CD4-positive, alpha-beta T cell treated with Interleukin-21 for 1 hour (primary cell): ENCODE data around the gene SCNN1G.

Experiments
- DNase-seq: peaks from one replicate; pipeline ENCODE4 v3.0.0-alpha.2; 2020

SCNN1G gene

DNA sequence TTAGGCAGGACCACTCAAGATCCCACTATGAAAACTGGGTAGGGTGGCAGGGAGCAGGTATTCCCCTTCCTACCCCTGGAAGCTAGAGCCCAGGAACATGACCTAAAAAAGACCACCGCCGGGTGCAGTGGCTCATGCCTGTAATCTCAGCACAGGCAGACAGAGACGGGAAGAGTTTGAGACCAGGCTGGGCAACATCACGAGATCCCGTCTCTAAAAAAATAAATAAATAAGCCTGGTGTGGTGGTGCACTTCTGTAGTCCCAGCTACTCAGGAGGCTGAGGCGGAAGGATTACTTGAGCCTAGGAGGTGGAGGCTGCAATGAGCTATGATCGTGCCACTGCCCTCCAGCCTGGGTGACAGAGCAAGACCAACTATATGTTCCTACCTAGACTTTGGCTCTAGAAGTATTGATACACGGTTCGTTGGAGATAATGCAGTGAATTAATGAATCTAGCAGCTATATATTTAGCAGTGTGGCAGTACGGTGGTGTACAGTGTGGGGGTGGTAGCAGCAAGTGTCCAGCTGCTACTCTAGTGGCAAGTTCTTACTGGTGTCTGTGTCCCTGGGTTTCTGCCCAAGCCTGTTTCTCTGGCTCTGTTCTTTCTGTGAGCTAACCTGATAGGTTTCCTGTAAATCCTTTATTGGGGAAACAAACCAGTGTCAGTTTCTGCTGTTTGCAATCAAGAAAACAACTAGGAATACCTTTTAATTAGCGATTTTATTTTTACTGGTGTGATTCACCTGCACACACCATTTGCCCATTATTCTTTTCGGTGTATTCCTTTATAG is 30.0 kb upstream of the SCNN1G start:
- no peak for DNase-seq

DNA sequence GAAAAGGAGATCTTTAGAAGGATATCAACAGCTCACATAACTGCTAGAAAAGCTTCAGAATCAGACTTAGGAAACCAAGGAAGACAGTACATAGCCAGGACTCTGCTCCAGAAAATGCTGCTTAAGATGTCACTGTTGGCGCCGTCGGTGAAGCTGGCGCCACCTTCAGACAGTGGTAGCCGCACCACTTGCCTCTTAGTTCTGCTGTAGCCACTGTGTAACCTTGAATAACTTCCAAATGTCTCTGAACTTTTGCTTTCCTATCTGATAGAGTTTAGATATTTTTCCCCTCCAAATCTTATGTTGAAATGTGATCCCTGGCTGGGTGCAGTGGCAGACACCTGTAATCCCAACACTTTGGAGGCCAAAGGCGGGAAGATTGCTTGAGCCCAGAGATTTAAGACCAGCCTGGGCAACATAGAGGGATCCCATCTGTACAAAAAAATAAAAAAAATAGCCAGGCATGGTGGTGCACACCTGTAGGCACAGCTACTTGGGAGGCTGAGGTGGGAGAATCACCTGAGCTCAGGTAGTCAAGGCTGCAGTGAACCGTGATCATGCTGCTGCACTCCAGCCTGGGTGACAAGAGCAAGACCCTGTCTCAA is 27.0 kb upstream of the SCNN1G start:
- no peak for DNase-seq

DNA sequence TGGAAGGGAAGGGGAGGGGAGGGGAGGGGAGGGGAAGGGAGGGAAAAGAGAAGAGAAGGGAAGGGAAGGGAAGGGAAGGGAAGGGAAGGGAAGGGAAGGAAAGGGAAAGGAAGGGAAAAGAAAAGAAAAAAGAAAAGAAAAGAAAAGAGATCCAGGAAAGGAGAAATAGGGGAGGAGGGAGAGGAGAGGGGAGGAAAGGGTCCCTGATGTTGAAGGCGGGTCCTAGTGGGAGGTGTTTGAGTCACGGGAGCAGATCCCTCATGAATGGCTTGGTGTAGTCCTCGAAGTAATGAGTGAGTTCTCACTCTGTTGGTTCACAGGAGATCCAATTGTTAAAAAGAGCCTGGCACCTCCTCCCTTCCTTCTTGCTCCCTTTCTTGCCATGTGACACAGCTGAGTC is 26.4 kb upstream of the SCNN1G start:
- DNase-seq: no peak

DNA sequence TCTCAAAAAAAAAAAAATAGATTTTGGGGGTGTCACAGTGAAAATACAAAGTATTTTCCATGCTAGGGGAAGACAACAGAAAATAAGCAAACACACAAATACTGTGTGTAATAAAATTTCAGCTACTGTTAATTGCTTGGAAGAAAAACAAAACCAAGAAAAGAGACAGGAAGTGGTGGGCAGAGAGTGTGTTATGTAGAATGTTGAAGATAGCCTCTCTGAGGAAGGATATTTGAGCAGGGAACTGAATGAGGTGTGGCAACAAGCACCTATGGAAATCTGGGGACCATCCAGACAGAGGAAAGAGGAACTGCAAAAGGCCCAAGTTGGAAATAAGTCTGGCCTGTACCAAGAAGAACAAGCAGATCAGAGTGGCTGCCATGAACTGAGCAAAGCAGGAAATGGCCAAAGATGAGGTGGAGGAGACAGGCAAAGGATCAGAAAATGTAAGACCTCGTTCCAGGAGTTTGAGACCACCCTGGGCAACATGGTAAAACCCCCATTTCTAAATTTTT is 25.5 kb upstream of the SCNN1G start:
- no peak for DNase-seq

DNA sequence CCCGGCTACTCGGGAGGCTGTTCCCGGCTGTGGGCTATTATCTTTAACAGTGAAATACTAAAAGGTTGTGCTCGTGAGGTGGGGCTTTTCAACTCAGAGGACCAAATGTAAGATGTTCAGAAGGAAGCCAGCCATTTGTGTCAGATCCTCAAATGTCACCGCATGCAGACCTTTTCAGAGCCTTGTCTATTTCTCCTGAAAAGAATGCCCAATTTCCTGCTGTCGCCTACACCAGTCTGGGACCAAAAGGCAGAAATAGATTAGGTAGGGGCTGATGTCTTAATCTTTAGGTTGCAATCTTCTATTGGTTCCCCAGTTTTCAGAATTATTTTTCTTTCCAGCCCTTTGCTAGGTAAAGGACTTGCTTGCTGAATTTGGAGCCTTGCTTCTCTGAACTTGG is 24.4 kb upstream of the SCNN1G start:
- DNase-seq: no peak

DNA sequence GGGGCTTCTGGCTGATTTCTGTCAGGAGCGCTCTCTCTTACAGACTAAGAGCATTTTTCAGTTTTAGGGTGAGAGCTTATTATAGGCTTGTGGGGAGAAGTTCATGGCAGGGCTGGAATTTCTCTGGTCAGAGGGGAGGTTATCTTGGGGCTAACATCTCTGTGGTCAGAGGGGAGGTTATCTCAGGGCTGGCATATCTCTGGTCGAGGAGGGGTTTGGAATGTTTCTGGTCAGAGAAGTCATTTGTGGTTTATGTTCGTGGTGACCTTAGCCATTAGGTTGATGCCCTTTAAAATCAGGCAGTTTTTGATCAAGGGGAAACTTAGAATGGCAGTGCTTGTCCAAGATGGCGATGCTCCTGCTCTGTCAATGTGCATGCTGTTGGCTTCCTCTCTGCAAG is 22.5 kb upstream of the SCNN1G start:
- no peak for DNase-seq

DNA sequence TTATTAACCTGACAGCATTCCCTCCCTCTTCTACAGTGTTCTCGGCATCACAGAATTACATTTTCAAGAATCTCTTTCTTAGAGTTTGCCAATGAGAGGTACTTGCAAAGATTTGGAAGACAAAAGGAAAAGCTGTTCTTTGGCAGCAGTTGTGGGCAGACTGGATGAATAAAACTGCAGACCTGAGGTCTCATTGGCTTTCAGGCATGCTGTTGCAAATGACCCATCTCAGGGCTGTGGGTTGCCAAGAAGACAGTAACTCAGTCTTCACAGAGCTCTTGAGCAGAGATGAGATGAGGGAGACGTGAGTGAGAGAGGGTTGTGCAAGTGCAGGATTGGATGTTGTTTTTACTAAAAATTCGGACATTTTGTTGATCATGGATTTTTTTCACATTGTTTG is 22.0 kb upstream of the SCNN1G start:
- no peak for DNase-seq

GRCh38 chr16:23163921-23164320 is 18.6 kb upstream of the SCNN1G start:
- no peak for DNase-seq

DNA sequence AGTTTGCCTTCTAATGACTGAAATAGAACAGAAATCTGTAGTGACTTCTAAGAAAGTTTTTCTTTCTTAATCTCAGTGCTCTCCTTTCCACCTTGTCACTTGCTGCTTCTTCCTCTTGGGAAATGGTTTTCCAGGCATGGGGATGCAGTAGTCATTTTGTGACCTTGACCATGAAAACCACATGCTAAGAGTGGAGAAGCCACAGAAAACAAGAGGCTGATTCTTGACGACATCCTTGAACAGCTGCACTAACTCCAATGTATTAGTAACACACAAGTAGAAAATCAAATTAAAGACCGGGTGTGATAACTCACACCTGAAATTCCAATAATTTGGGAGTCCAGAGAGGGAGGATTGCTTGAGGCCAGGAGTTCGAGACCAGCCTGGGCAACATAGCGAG is 17.8 kb upstream of the SCNN1G start:
- DNase-seq: no peak

GRCh38 chr16:23172583-23172982 is 10.0 kb upstream of the SCNN1G start:
- no peak for DNase-seq

- DNase-seq: no peak
Measured at GRCh38 chr16:23172994-23173393, 9.6 kb upstream of the SCNN1G start.

DNA sequence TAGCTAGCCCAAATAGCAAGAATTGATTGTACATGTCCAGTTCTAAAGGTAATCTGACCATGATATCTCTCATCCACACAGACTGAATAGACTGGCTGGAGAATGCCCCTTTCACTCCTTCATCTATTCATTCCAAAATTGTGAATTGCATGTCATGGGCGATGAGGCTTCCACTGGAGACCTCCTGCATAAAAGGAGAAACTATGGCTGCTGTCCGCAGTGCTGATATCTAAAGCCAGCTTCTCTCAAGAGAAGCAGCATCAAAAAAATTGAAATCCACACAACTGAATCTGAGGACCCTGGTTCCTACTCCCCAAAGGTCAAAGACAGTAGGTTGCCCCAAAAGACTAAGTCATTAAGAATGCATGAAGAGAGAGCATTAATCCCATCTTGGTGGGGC is 7.9 kb upstream of the SCNN1G start:
- DNase-seq: no peak

GRCh38 chr16:23175651-23176050 is 6.9 kb upstream of the SCNN1G start:
- DNase-seq: no peak

DNA sequence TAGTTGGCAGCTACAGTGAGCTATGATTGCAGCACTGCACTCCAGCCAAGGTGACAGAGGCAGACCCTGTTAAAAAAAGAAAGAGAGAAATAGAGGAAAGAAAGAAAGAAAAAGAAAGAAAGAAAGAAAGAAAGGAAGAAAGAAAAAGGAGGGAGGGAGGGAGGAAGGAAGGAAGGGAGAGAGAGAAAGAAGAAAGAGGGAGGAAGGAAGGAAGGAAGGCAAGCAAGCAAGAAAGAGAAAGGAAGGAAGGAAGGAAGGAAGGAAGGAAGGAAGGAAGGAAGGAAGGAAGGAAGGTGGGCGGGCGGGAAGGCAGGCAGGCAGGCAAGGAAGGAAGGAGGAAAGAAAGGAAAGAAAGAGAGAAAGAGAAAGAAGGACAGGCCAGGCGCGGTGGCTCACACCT is 1.0 kb upstream of the SCNN1G start:
- no peak for DNase-seq

DNA sequence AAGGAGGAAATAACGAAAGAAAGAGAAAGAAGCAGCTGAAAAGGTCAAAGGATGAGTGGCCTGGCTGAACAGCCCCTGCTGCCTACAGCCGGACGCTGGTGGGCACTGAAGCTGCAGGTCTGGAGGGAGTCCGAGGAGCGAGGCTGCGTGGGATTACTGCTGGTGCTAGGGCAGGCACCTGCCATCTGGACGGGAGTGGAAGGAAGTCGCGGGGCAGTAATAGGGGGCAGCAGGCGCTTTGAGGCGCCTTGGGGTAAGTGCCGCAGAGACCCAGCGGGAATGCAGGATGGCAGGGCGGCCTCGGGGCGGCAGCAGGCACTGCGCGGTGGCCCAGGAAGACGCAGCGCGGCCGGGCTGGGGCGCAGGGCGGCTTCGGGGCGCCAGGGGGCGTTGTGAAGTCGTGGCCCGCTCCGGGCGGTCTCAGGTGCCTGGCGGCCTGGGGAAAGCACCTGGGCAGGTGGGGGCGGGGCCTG is 303 bp upstream of the SCNN1G start:
- peak; percentile 80 for DNase-seq

GRCh38 chr16:23183543-23183862 is 958 bp downstream of the SCNN1G start:
- no peak for DNase-seq

DNA sequence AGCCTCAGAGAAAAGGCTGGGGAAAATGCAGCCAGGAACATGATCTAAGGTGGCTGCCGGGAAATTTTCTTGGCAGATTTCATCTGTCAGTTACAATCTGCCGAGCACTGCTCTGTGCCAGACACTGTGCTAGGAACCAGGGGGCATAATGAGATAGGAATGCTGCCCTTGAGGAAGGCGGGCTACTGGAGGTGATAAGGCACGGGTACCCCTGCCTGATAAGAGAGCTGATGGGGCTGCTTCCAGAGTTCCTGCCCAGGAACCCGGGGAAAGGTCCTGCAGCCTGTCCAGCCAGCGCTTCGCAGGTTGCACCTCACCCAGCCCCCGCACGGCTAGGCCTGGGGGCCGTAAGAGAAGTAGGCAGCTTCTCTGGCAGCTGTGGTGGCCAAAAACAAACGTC is 3.1 kb downstream of the SCNN1G start:
- no peak for DNase-seq

DNA sequence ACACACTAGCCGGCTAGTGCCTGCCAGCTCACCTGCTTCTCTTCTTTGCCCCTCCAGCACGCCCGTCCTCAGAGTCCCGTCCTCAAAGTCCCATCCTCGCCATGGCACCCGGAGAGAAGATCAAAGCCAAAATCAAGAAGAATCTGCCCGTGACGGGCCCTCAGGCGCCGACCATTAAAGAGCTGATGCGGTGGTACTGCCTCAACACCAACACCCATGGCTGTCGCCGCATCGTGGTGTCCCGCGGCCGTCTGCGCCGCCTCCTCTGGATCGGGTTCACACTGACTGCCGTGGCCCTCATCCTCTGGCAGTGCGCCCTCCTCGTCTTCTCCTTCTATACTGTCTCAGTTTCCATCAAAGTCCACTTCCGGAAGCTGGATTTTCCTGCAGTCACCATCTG is 3.6 kb downstream of the SCNN1G start:
- DNase-seq: no peak

- no peak for DNase-seq
Measured at GRCh38 chr16:23187341-23187740, 4.8 kb downstream of the SCNN1G start.

DNA sequence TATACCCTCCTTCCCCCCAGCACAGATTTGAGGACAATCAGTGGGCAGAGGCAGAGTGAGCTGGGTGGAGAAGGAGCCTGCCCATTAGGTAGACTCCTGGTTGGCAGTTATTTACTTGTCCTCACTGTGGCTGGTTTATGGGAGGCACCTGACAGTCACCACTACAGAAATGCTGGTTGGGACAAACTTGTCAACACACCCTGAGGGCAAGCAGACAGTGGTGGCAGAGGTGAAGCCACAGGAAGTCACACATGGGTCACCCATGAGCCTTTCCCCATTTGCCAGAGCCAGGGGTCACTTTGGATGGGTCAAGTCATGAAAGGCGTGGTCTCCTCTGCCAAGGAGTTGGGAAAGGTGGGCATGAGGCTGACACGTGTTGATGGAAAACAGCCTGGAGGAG is 6.4 kb downstream of the SCNN1G start:
- no peak for DNase-seq

DNA sequence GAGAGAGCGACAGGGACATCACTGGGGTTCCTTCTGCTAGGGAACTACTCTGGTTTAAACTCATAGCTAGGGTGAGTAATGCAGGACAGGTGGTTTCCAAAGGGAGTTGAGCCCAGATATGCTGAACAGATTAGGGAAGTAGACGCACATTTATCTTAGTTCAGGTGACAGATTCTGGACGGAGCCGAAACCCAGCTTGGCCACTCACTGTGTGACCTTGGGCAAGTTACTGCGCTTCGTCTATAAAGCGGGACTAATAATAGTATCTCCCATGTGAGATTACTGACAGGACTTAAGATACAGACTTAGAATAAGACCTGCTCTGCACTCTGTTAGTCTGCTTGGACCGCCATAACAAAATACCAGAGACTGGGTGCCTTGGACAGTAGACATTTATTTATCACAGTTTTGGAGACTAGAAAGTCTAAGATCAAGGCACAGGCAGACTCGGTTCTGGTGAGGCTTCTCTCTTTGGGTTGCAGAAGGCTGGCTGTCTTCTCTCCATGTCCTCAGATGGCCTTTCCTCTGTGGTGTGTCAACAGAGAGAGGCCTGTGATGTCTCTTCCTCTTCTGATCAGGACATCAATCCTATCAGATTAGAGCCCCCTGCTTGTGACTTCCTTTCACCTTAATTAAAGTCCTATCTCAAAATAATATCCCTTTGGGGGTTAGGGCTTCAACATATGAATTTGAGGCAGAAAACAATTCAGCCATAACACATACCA is 12.1 kb downstream of the SCNN1G start:
- no peak for DNase-seq

DNA sequence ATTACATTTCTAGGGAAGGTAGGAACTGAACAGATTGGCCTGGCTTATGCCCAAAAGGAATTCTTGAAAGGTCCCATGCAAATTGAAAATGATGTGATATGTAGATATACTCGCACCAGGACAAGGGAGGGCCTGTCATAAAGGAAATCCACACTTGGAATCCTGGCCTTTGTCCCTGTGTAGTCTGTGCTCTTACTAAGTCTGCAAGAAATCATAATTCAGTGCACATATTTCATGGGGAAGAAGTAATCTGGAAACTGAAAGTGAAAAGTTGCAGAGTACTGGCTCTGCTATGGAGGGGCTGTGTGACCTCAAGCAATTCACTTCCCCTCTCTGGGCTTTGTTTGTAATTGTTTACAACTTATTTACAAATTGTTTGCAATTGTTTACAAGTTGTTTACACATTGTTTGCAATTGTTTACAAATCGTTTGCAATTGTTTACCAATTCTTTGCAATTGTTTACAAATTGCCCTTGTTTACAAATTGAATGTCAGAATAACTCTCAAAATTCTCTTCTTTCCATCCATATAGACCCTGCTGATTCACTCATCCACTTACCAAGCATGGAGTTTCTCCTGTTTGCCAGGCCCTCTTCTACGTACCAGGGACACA is 12.9 kb downstream of the SCNN1G start:
- DNase-seq: no peak

DNA sequence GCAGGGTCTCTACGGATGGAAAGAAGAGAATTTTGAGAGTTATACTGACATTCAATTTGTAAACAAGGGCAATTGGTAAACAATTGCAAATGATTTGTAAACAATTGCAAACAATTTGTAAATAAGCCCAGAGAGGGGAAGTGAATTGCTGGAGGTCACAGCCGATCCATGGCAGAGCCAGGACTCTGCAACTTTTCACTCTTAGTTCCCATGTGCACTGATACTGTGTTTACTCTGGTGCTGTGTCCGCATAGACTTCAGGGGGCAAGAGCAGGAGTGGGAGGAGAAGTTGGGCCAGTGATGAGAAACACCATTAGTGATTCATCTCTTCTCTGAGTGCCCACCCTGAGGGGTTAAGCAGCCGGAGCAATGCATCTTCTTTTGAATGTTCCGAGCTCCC is 14.0 kb downstream of the SCNN1G start:
- no peak for DNase-seq

DNA sequence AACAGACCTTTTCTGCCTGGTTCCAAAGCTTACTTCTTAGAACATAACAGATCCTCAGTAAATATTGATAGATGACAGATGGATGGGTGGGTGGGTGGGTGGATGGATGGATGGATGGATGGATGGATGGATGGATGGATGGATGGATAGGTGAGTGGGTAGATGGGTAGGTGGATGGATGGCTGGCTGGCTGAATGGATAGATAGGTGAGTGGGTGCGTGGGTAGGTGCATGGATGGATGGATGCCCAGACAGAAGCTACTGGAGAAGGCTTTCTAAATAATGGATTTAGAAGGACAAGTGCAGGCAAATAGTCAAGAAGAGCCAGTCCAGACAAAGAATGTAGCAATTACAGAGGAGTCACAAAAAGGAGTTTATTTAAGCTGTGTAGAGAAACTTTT is 19.6 kb downstream of the SCNN1G start:
- DNase-seq: no peak
